K562 (cell line): ENCODE data around the gene SLC2A4RG. TPM values are rescaled to one million over a fixed set of nuclear protein-coding genes. Genes with fewer than 3 reads are reported as not detected.

Experiments used
- BRF1 ChIP-seq: IDR thresholded peaks from 3 replicates; pipeline ENCODE4 v1.6.1; 2011; ENCODE audit warnings: borderline replicate concordance, mild to moderate bottlenecking; ENCODE audit not compliant: insufficient read length; ENCODE audit errors: extremely low read depth
- CBX5 ChIP-seq: IDR thresholded peaks from 2 replicates; pipeline ENCODE4 v1.6.1; 2014; ENCODE audit warnings: low read depth, borderline replicate concordance
- CREBBP ChIP-seq: IDR thresholded peaks from one replicate; pipeline ENCODE4 v1.6.1; 2012; ENCODE audit warnings: low read depth, mild to moderate bottlenecking, control low read depth, inconsistent platforms, low read length
- FOS ChIP-seq: IDR thresholded peaks from 3 replicates; pipeline ENCODE4 v1.6.1; 2011; ENCODE audit not compliant: insufficient read length; ENCODE audit errors: extremely low read depth
- FOXM1 ChIP-seq, 2 experiments: fragments of 450-650 bp in 1 of 2; sonication (generic) in 1 of 2; formaldehyde crosslinking in 1 of 2; IDR thresholded peaks; 2 replicates each; pipeline versions ENCODE4 v1.6.1 to v1.9.0; 2017 to 2022; ENCODE audit warnings: low read depth in 2 of 2, mild to moderate bottlenecking in 2 of 2, missing genetic modification reagents in 1 of 2, moderate library complexity in 1 of 2
- GATAD2A ChIP-seq: fragments of 450-650 bp; IDR thresholded peaks from 2 replicates; pipeline ENCODE4 v1.6.1; 2017
- HBP1 ChIP-seq: fragments of 450-650 bp; formaldehyde crosslinking; IDR thresholded peaks from 2 replicates; pipeline ENCODE4 v1.4.0; 2022; ENCODE audit warnings: missing genetic modification characterization
- HOXB6 ChIP-seq: fragments of 250-450 bp; sonication (Bioruptor Pico); IDR thresholded peaks from 2 replicates; pipeline ENCODE4 v1.5.1; 2022; ENCODE audit warnings: mild to moderate bottlenecking, borderline replicate concordance
- MAFG ChIP-seq: fragments of 450-650 bp; conservative IDR thresholded peaks from 2 replicates; pipeline ENCODE4 v1.6.1; 2016; ENCODE audit warnings: missing genetic modification characterization, missing compliant biosample characterization
- MAZ ChIP-seq, 2 experiments: fragments of 450-650 bp in 1 of 2; sonication (generic) in 1 of 2; formaldehyde crosslinking; IDR thresholded peaks in 1 of 2; conservative IDR thresholded peaks in 1 of 2; 2 replicates each; pipeline versions ENCODE4 v1.4.0 to v1.5.0; 2020; ENCODE audit warnings: mild to moderate bottlenecking in 1 of 2, missing genetic modification reagents in 1 of 2
- MEF2D ChIP-seq: conservative IDR thresholded peaks from 2 replicates; pipeline ENCODE4 v1.6.1; 2016; ENCODE audit warnings: low read depth, missing genetic modification characterization, missing compliant biosample characterization
- MXI1 ChIP-seq: IDR thresholded peaks from 2 replicates; pipeline ENCODE4 v1.6.1; 2011; ENCODE audit warnings: low read depth, mild to moderate bottlenecking, improper control_type of control experiment, low read length
- NFRKB ChIP-seq: fragments of 450-650 bp; IDR thresholded peaks from 2 replicates; pipeline ENCODE4 v1.6.1; 2016; ENCODE audit warnings: low read depth
- PHB ChIP-seq: fragments of 250-450 bp; sonication (Bioruptor Pico); IDR thresholded peaks from 2 replicates; pipeline ENCODE4 v1.5.0; 2021
- SIN3B ChIP-seq: fragments of 450-650 bp; IDR thresholded peaks from 2 replicates; pipeline ENCODE4 v1.6.1; 2017; ENCODE audit warnings: low read depth, mild to moderate bottlenecking, moderate library complexity
- SMC3 ChIP-seq: conservative IDR thresholded peaks from 2 replicates; pipeline ENCODE4 v1.6.1; 2011; ENCODE audit warnings: low read depth, low read length, improper control_type of control experiment; ENCODE audit not compliant: insufficient read depth
- SP2 ChIP-seq: IDR thresholded peaks from 2 replicates; pipeline ENCODE4 v1.6.1; 2011; ENCODE audit warnings: mild to moderate bottlenecking, low read depth, low read length, moderate library complexity; ENCODE audit not compliant: poor library complexity, severe bottlenecking; ENCODE audit errors: extremely low read depth
- TAF9B ChIP-seq: fragments of 450-650 bp; IDR thresholded peaks from 2 replicates; pipeline ENCODE4 v1.6.1; 2018; ENCODE audit warnings: mild to moderate bottlenecking; ENCODE audit not compliant: partially characterized antibody
- XRCC3 ChIP-seq: fragments of 450-650 bp; IDR thresholded peaks from 2 replicates; pipeline ENCODE4 v1.6.1; 2017; ENCODE audit warnings: mild to moderate bottlenecking, moderate library complexity
- ZFP1 ChIP-seq: fragments of 450-650 bp; formaldehyde crosslinking; IDR thresholded peaks from 2 replicates; pipeline ENCODE4 v1.4.0; 2020; ENCODE audit warnings: mild to moderate bottlenecking, mixed read lengths
- ZNF133 ChIP-seq: fragments of 250-450 bp; sonication (Bioruptor Pico); IDR thresholded peaks from 2 replicates; pipeline ENCODE4 v1.4.0; 2020; ENCODE audit warnings: mild to moderate bottlenecking
- ZNF197 ChIP-seq: fragments of 200-800 bp; sonication (Bioruptor generic); IDR thresholded peaks from 2 replicates; pipeline ENCODE4 v1.6.1; 2016; ENCODE audit warnings: low read depth, missing genetic modification characterization, missing compliant biosample characterization
- ZNF644 ChIP-seq: fragments of 200-800 bp; sonication (Bioruptor generic); IDR thresholded peaks from 2 replicates; pipeline ENCODE4 v1.6.1; 2016; ENCODE audit warnings: low read depth, missing genetic modification characterization, missing compliant biosample characterization
- polyA plus RNA-seq, 8 experiments: library from polyadenylated mRNA; depleted of rRNA in 4 of 8; stranded (reverse) in 5 of 8; unstranded in 3 of 8; fragments of >200 nt; fragmentation: Nextera tagmentation in 2 of 8; fragmentation: Illumina TruSeq in 1 of 8; extraction: Ambion mirVana in 2 of 8; extraction: Trizol in 1 of 8; gene quantifications; 2 replicates each; pipeline versions ENCODE4 v1.2.1 to v1.2.3, GENCODE V29; 2011 to 2014; ENCODE audit warnings: inconsistent platforms in 1 of 8, missing spikeins in 1 of 8
- total RNA-seq, 7 experiments: library from RNA; depleted of rRNA in 6 of 7; stranded (reverse); fragments of >200 nt in 6 of 7; fragmentation: Illumina TruSeq in 2 of 7; extraction: Trizol in 2 of 7; gene quantifications; 2 replicates each; pipeline versions ENCODE4 v1.2.1 to v1.2.3, GENCODE V29; 2011 to 2021; ENCODE audit warnings: low replicate concordance in 1 of 7
- TF ChIP-seq, protein P1 (sequence below), 3 experiments: IDR thresholded peaks in 2 of 3; conservative IDR thresholded peaks in 1 of 3; 2 replicates each; pipeline ENCODE4 v1.5.1; 2011 to 2012; ENCODE audit warnings: low read length in 3 of 3, mild to moderate bottlenecking in 3 of 3, control low read depth in 2 of 3, improper control_type of control experiment in 1 of 3, inconsistent platforms in 1 of 3, low read depth in 1 of 3, mixed read lengths in 1 of 3, moderate library complexity in 1 of 3; ENCODE audit not compliant: insufficient read depth in 2 of 3
- TF ChIP-seq, protein P2 (sequence below): fragments of 250-450 bp; sonication (Bioruptor Pico); IDR thresholded peaks from 2 replicates; pipeline ENCODE4 v1.5.0; 2020; ENCODE audit warnings: mild to moderate bottlenecking

Gene SLC2A4RG
- total and polyA plus RNA-seq, 9 of the 15 experiments (the other 6 are each of a cell fraction or from before 2014, with no cell fraction given): 0.34 to 97.3 (median 26.5) TPM

GRCh38 chr20:63707558-63708300, 31.8 kb upstream of the SLC2A4RG start, which contains the start of the genes ARFRP1 and ZGPAT (continued):
- TF ChIP-seq, protein P1, sequence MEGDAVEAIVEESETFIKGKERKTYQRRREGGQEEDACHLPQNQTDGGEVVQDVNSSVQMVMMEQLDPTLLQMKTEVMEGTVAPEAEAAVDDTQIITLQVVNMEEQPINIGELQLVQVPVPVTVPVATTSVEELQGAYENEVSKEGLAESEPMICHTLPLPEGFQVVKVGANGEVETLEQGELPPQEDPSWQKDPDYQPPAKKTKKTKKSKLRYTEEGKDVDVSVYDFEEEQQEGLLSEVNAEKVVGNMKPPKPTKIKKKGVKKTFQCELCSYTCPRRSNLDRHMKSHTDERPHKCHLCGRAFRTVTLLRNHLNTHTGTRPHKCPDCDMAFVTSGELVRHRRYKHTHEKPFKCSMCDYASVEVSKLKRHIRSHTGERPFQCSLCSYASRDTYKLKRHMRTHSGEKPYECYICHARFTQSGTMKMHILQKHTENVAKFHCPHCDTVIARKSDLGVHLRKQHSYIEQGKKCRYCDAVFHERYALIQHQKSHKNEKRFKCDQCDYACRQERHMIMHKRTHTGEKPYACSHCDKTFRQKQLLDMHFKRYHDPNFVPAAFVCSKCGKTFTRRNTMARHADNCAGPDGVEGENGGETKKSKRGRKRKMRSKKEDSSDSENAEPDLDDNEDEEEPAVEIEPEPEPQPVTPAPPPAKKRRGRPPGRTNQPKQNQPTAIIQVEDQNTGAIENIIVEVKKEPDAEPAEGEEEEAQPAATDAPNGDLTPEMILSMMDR (IDR thresholded peaks at IDR 0.05 in 2 of 3, conservative IDR thresholded peaks at IDR 0.05 in 1 of 3; ENCODE audit: insufficient read depth in 2 of 3, low read depth in 1 of 3, low read length in 3 of 3): no peak
- TF ChIP-seq HBP1 (CRISPR knock-in tag) (no peak), MEF2D (no peak), MAZ (CRISPR knock-in tag; conservative IDR thresholded peaks at IDR 0.05 in 1 of 2, IDR thresholded peaks at IDR 0.05 in 1 of 2) (peak; percentile 82 to 84; a peak in 3 of 4 replicates), ZNF644 (tag) (peak; percentile 58; the same call in 1 of the 2 replicates), ZFP1 (no peak), FOS (no peak), PHB (CRISPR knock-in tag) (no peak), SP2 (peak; percentile 43), HOXB6 (CRISPR knock-in tag) (no peak), TAF9B (no peak), ZNF197 (CRISPR knock-in tag) (0 out of 2 replicates have a peak, but pooled peaks have one; percentile 45), NFRKB (no peak), ZNF133 (no peak), XRCC3 (no peak), SMC3 (no peak), MAFG (tag) (no peak), MXI1 (peak; percentile 31; the same call in 1 of the 2 replicates), CREBBP (no peak), GATAD2A (no peak), CBX5 (no peak), SIN3B (peak; percentile 87), BRF1 (no peak), FOXM1 (IDR thresholded peaks at IDR 0.05; ENCODE audit: low read depth) (no peak), FOXM1 (CRISPR knock-in tag; IDR thresholded peaks at IDR 0.05; ENCODE audit: low read depth) (no peak; the same call in 1 of the 2 replicates)
- TF ChIP-seq, protein P2, sequence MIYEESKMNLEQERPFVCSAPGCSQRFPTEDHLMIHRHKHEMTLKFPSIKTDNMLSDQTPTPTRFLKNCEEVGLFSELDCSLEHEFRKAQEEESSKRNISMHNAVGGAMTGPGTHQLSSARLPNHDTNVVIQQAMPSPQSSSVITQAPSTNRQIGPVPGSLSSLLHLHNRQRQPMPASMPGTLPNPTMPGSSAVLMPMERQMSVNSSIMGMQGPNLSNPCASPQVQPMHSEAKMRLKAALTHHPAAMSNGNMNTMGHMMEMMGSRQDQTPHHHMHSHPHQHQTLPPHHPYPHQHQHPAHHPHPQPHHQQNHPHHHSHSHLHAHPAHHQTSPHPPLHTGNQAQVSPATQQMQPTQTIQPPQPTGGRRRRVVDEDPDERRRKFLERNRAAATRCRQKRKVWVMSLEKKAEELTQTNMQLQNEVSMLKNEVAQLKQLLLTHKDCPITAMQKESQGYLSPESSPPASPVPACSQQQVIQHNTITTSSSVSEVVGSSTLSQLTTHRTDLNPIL (CRISPR knock-in tag): no peak
